Progenitor cell of endocrine pancreas (in vitro differentiated cells): ENCODE measurements around the gene SLC45A1. TPM values are rescaled to one million over a fixed set of nuclear protein-coding genes. Genes with fewer than 3 reads are reported as not detected.
"Not testable (repeated sequence)": the region's sequence is repeated elsewhere in the genome, so short reads cannot be mapped to it uniquely, and the experiment has no call there.

Source experiments
- DNase-seq: peaks from one replicate; pipeline ENCODE4 v3.0.0; 2021; ENCODE audit warnings: low spot score; ENCODE audit not compliant: unreplicated experiment
- H3K27ac Mint-ChIP-seq: 2 replicates; pipeline ENCODE4 v1.8.0; 2021; ENCODE audit warnings: mild to moderate bottlenecking, moderate library complexity, mixed read lengths
- H3K27me3 Mint-ChIP-seq: 2 replicates; pipeline ENCODE4 v1.8.0; 2021; ENCODE audit warnings: mixed read lengths
- H3K36me3 Mint-ChIP-seq: 2 replicates; pipeline ENCODE4 v1.8.0; 2022; ENCODE audit warnings: mixed read lengths; ENCODE audit not compliant: insufficient read depth
- H3K4me1 Mint-ChIP-seq: 2 replicates; pipeline ENCODE4 v1.8.0; 2021; ENCODE audit warnings: low read depth, mixed read lengths
- H3K4me3 Mint-ChIP-seq: 2 replicates; pipeline ENCODE4 v1.8.0; 2021; ENCODE audit warnings: low read depth, mild to moderate bottlenecking, moderate library complexity, mixed read lengths
- H3K9me3 Mint-ChIP-seq: 2 replicates; pipeline ENCODE4 v1.8.0; 2021; ENCODE audit warnings: low read depth, mixed read lengths
- long read RNA-seq: library from polyadenylated mRNA; unstranded; transcript quantifications from one replicate; pipeline ENCODE4 v2.0.0, GENCODE V29; 2020
- total RNA-seq: library from RNA; stranded (reverse); gene quantifications from 2 replicates; pipeline ENCODE4 v1.2.1, GENCODE V29; 2021
- TF ChIP-seq, protein P1 (sequence below): fragments of 200-600 bp; sonication (generic); IDR thresholded peaks from one replicate; pipeline ENCODE4 v1.5.0; 2021; ENCODE audit warnings: antibody characterized with exemption, mild to moderate bottlenecking; ENCODE audit not compliant: unreplicated experiment

Gene SLC45A1
- 0.60 and 0.86 TPM in 2 replicates for total RNA-seq
- long read RNA-seq, partial matches to known transcripts = 0 of 1 reads
- long read RNA-seq, other reads (novel, unspliced or antisense) = 1 of 1 reads

DNA sequence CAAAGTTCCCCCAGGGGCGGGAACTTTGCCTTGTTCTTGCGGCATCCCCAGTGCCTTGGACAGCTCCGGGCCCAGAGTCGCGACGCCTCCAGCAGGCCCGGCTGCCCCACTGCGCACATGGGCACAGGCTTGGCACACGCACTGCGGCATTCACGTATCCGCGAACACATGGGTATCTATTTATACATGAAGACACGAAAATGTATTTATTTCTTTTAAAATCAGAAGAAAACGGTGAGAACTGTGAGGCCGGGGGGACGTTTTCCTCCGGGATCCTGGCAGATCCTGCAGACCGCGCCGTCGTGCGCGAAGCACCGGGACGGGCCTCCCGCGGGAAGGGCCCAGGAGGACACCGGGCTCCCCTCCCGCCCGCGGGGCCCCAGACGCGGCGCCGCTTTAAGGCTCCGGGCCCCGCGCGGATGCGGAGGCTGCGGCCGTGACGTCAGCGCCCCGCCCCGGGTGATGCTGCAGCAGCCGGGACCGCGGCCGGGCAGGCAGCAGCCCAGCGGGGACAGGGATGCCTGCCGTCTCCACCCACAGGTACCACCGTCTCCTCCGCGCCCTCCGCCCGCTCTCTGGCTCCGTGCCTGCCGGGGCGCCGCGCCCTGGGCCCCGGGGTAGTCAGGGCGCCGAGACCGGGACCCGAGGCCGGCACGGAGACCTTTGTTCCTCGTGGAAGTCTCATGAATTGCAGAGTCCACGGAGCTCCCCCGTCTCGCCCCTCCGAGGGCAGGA, at the start of gene SLC45A1:
Gene SLC45A1 (plus strand): TSS at position 468 of the 735 bp plus-strand sequence. CDS start 6,216 bp downstream, outside the sequence.
- Mint-ChIP-seq H3K27me3 (peaks cover 43% of the 10 kb centered on the region), H3K9me3 (no peaks in the 10 kb centered on the region), H3K27ac (peak within 1 kb of the TSS; percentile 29), H3K4me3 (peak within 1 kb of the TSS; percentile 68), H3K36me3 (no peaks in the 10 kb centered on the region), H3K4me1 (peaks cover 24% of the 10 kb centered on the region)
- TF ChIP-seq, protein P1, sequence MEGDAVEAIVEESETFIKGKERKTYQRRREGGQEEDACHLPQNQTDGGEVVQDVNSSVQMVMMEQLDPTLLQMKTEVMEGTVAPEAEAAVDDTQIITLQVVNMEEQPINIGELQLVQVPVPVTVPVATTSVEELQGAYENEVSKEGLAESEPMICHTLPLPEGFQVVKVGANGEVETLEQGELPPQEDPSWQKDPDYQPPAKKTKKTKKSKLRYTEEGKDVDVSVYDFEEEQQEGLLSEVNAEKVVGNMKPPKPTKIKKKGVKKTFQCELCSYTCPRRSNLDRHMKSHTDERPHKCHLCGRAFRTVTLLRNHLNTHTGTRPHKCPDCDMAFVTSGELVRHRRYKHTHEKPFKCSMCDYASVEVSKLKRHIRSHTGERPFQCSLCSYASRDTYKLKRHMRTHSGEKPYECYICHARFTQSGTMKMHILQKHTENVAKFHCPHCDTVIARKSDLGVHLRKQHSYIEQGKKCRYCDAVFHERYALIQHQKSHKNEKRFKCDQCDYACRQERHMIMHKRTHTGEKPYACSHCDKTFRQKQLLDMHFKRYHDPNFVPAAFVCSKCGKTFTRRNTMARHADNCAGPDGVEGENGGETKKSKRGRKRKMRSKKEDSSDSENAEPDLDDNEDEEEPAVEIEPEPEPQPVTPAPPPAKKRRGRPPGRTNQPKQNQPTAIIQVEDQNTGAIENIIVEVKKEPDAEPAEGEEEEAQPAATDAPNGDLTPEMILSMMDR = no peak
- peak; percentile 58 for DNase-seq

DNA sequence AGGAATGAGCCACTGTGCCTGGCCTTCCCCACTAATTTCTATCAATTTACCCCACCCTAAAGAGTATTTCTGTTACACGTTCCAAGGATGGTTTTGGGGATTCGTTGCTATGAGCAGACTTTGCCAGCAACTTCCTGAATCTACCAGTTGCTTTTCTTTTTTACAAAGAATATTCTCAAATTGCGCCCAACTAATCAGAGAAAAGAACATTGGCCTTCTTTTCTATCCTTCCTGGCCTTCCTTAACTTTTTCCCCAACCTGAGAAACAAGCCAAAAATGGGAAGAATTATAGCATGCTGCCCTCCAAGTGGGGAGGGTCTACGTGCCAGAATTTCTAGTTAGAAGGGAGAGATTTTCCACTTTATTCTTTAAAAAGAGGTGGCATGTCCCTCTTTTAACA, 44.9 kb upstream of the SLC45A1 start:
- Mint-ChIP-seq H3K4me3 (no peak overlapping the region), H3K27ac (no peak overlapping the region), H3K4me1 (peaks cover 14% of the 10 kb centered on the region), H3K9me3 (no peaks in the 10 kb centered on the region), H3K27me3 (no peaks in the 10 kb centered on the region), H3K36me3 (no peaks in the 10 kb centered on the region)
- no peak for DNase-seq
- TF ChIP-seq, protein P1 = no peak

DNA sequence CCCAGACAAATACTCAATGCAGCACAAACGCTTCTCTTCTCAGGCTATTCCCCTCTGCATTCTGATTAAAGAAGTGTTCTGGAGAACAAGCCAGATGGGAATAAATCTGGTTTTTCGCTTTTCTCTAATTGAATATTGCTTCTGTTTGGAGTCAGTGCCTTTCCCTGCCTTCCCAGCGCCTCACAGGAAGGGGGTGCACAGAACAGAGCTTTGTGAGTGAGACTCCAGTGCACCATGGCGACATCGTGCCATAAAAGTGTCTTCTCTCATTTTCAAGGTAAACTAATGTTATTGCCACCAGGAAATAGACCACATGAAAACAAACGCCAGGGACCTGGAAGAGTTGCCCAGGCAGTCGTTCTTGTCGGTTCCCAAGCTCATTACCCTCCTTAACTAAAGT, 43.6 kb upstream of the SLC45A1 start:
- TF ChIP-seq, protein P1 = no peak
- Mint-ChIP-seq H3K36me3 (no peaks in the 10 kb centered on the region), H3K9me3 (no peaks in the 10 kb centered on the region), H3K4me3 (no peak overlapping the region), H3K4me1 (peaks cover 12% of the 10 kb centered on the region), H3K27me3 (no peaks in the 10 kb centered on the region), H3K27ac (peak overlapping the region; percentile 61)
- no peak for DNase-seq

DNA sequence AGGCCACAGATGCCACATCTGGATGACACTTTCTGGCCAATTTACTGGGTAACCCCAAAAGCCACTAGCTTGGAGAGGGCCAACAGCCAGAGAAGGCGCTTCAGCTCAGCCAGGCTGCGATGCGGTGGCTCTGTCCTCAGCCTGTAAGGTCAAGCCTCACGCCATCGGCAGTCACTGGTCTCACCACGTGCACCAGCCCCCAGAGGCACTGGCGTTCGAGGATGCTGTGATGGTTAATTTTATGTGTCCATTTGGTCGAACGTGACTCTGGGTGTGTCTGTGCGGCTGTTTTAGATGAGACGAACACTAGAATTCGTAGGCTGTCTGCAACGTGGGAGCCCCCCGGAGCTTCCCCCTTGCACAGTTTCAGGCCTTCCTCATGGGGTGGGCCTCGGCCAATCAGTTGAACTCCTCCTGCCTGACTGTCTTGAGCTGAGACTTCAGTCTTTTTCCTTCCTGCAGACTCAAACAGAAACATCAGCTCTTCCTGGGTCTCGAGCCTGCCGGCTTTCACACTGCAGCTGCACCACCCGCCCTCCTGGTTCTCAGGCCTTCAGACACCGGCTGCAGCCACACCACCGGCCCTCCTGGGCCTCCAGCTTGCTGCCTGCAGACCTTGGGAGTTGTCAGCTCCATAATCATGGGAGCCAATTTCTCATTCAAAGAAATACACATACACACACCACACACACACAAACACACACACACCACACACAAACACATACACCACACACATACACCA, 41.6 kb upstream of the SLC45A1 start:
- TF ChIP-seq, protein P1 = no peak
- Mint-ChIP-seq H3K27me3 (no peaks in the 10 kb centered on the region), H3K4me1 (peaks cover 8% of the 10 kb centered on the region), H3K9me3 (peaks cover 3% of the 10 kb centered on the region), H3K36me3 (no peaks in the 10 kb centered on the region), H3K27ac (peak overlapping the region; percentile 22), H3K4me3 (no peak overlapping the region)
- DNase-seq = no peak

DNA sequence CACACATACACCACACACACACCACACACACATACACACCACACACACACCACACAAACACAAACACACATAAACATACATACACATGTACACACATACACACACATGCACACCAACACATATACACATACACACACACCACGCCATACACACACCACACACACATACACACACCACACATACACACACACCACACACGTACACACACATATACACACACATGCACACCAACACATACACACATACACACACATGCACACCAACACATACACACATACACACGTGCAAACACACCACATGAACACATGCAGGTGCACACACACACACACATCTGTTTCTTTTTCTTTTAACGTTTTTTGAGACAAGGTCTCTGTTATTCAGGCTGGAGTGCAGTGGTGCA, 41.0 kb upstream of the SLC45A1 start:
- Mint-ChIP-seq H3K27ac (no peak overlapping the region), H3K4me3 (no peak overlapping the region), H3K36me3 (no peaks in the 10 kb centered on the region)

DNA sequence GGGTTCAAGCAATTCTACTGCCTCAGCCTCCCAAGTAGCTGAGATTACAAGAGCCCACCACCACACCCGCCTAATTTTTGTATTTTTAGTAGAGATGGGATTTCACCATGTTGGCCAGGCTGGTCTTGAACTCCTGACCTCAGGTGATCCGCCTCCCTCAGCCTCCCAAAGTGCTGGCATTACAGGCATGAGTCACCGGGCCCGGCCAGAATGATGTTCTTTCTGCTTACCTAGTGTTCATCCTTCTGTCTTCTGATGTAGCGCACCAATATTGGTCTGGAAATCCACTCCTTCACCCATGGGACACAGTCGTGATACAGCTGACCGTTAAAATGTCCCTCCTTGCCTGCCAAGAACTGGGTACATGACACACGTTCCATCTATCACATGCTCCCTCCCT, 39.2 kb upstream of the SLC45A1 start:
- H3K27ac Mint-ChIP-seq, H3K36me3 Mint-ChIP-seq, H3K4me3 Mint-ChIP-seq, H3K27me3 Mint-ChIP-seq, H3K9me3 Mint-ChIP-seq, DNase-seq: not testable (repeated sequence)
- H3K4me1 Mint-ChIP-seq = peaks cover 16% of the 10 kb centered on the region

More for the DNA sequence above, 41.0 kb upstream of the SLC45A1 start:
- TF ChIP-seq, protein P1 = no peak
- DNase-seq = no peak
- H3K9me3 Mint-ChIP-seq = peaks cover 3% of the 10 kb centered on the region
- peaks cover 11% of the 10 kb centered on the region for H3K4me1 Mint-ChIP-seq
- no peaks in the 10 kb centered on the region for H3K27me3 Mint-ChIP-seq
